GM12865 (cell line): ENCODE measurements around the gene TMEM50A.
"Not testable (repeated sequence)": the region's sequence is repeated elsewhere in the genome, so short reads cannot be mapped to it uniquely, and the experiment has no call there.

Experiments used
- DNase-seq: peaks from one replicate; pipeline ENCODE4 v3.0.0; 2010; ENCODE audit warnings: low read depth
- H3K4me3 ChIP-seq: 2 replicates; pipeline ENCODE4 v1.5.1; 2011; ENCODE audit warnings: mild to moderate bottlenecking, low read depth, low read length, control low read depth
- TF ChIP-seq, protein P1 (sequence below): IDR thresholded peaks from 2 replicates; pipeline ENCODE4 v1.5.1; 2011; ENCODE audit warnings: low read length, control low read depth, low read depth, inconsistent platforms; ENCODE audit not compliant: insufficient read depth; ENCODE audit errors: missing control alignments

Gene TMEM50A

DNA sequence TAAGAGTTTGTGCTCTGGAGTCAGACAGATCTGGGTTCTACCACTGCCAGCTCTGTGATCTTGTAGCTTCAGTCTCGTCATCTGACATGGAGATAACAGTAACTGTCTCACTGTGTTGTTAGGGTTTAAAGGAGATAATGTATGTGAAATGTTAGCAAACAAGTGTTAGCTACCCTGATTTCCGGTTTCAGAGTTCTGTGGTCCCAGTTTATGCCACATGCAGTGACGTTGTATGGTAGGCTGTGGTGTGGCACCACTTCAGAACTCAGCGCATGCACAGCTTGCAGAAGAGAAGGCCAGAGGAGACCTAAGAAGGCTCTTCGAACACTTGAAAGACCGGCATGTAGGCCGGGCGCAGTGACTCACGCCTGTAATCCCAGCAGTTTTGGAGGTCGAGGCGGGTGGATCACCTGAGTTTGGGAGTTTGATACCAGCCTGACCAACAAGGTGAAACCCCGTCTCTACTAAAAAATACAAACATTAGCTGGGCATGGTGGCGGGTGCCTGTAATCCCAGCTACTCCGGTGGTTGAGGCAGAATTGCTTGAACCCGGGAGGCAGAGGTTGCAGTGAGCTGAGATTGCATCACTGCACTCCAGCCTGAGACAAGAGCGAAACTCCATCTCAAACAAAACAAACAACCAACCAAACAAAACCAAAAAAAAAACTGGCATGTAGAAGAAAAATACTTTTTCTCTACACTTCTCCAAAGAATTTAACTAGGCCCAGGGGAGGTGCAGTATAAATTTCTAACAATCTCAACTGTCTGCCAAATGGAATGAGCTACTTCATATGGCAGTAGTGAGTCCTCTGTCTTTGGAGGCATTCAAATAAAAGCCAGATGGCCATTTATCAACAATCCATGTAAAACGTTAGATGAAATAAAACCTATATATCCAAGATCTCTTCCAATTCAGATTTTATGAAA, 10.0 kb upstream of the TMEM50A start:
- DNase-seq, H3K4me3 ChIP-seq: not testable (repeated sequence)

DNA sequence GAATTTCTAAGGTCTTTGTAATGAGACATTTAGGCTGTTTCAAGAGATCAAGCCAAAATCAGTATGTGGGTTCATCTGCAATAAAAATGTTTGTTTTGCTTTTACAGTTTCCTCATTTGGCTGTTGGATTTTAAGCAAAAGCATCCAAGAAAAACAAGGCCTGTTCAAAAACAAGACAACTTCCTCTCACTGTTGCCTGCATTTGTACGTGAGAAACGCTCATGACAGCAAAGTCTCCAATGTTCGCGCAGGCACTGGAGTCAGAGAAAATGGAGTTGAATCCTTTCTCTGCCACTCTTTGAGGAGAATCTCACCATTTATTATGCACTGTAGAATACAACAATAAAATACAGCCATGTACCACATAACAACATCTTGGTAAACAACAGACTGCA, 9.3 kb upstream of the TMEM50A start:
- H3K4me3 ChIP-seq, DNase-seq: not testable (repeated sequence)

DNA sequence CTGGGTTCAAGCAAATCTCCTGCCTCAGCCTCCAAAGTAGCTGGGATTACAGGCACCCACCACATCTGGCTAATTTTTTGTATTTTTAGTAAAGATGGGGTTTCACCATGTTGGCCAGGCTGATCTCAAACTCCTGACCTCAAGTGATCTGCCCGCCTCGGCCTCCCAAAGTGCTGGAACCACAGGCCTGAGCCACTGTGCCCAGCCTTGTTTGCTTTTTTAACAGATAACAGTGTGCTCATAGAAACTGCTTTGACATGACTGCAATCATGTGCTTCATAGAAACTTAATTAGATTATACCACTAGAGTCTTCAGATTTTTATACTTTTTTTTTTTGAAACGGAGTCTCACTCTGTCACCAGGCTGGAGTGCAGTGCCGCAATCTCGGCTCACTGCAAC, 8.8 kb upstream of the TMEM50A start:
- not testable (repeated sequence) for H3K4me3 ChIP-seq, DNase-seq

DNA sequence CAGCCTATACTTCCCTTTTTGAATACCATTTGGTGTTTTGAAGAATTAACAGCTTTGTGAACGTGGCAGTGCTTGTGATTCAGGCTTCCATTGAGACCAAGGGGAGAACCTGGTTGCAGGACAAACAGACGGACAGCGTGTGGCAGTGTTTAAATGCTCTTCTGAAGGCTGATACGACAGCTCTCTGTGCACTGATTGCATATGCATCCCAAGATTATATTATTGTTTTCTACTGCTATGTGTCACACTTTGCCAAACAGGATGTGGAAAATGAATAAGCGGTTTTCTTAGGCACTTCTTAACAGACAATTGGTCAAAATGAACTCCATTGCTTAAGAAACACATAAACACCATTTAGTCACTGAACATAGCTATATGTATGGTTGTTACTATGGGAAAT, 8.2 kb upstream of the TMEM50A start:
- H3K4me3 ChIP-seq: not testable (repeated sequence)
- peak; percentile 27 for DNase-seq

DNA sequence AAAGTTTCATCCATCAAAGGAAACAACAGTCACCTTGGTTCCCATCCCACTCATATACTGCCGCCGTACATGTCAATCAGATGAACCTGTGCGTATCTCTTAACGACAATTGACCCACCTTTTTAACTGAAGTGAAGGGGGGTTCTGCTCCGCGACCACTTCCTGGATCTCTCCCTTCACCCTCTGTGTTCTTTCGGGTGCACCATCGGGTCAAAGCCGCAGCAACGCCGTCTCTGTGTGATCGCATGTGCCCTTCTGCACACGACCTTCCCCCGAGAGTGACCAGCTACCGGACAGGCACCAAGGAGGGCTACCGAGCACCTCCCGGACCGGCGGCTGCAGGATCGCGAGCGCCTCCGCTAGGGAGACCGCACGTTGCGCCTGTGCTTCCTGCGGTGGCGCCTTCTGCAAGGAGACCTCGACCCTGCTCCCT, 1.2 kb upstream of the TMEM50A start:
- H3K4me3 ChIP-seq: peak overlapping the region; percentile 84
- peak; percentile 50 for DNase-seq
- TF ChIP-seq, protein P1, sequence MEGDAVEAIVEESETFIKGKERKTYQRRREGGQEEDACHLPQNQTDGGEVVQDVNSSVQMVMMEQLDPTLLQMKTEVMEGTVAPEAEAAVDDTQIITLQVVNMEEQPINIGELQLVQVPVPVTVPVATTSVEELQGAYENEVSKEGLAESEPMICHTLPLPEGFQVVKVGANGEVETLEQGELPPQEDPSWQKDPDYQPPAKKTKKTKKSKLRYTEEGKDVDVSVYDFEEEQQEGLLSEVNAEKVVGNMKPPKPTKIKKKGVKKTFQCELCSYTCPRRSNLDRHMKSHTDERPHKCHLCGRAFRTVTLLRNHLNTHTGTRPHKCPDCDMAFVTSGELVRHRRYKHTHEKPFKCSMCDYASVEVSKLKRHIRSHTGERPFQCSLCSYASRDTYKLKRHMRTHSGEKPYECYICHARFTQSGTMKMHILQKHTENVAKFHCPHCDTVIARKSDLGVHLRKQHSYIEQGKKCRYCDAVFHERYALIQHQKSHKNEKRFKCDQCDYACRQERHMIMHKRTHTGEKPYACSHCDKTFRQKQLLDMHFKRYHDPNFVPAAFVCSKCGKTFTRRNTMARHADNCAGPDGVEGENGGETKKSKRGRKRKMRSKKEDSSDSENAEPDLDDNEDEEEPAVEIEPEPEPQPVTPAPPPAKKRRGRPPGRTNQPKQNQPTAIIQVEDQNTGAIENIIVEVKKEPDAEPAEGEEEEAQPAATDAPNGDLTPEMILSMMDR: peak; percentile 3

DNA sequence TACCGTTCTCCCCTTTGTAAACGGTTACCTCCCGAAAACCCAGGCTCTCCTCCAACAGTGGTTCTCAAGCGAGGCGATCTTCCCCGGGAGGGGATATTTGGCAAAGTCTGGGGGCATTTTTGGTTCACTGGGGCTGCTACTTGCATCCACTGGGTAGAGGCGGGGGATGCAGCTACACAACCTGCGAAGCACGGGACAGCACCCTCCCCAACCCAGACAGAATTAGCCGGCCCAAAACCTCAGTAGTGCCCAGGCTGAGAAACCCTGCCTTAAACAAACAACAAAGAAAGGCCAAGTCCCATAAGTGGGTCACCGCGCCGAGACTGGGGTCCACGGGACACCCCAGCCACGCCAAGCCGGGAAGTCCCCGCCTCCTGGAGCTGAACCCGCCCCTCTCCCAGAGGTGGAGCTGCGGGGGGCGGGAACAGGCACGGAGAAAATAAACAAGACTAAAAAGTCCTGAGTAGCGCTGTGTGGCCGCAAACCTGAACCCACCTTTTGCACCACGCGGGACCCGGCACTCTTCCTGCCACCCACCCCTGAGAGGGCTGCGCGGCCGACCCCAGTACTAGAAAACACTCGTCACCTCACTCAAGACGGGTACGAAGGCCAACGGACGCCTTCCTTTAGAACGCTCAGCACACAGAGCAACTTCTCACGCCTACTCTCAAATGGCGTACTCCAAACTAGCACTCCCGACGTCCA, 499 bp upstream of the TMEM50A start:
- DNase-seq: peak; percentile 15

DNA sequence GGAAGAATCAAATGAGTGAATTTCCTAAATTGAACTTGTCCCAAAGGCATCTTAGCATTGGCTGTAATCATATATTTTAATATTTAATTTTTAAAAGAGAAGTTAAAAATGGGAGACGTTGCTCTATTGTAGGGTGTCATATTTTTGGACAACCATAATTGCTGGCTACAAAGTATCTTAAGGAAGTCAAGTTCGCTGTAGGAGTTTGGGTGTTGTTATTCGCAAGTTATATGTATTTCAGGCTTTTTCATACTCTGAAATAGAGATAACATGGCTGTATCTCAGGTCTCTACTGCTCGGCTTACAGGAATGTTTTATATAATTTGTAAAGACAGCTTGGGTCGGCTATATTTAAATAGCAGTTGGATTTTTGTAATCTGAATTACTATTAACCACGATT, 852 bp downstream of the TMEM50A start:
- DNase-seq: no peak
- peak overlapping the region; percentile 84 for H3K4me3 ChIP-seq
- TF ChIP-seq, protein P1: no peak

More for the DNA sequence above, 499 bp upstream of the TMEM50A start:
- H3K4me3 ChIP-seq: peak overlapping the region; percentile 57

DNA sequence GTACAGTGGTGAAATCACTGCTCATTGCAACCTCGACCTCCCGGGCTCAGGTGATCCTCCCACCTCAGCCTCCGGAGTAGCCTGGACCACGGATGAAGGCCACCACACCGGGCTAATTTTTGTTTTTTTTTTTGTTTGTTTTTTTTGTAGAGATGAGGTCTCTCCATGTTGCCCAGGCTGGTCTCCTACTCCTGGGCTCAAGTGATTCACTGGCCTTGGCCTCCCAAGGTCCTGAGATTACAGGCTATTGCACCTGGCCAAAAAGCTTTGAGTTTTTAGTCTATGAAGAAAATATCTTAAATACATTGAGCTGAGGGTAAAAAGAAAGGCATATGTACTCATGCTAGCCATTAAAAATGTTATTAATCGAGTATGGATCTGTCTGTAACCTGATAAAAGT, 3.6 kb downstream of the TMEM50A start:
- no peak overlapping the region for H3K4me3 ChIP-seq

DNA sequence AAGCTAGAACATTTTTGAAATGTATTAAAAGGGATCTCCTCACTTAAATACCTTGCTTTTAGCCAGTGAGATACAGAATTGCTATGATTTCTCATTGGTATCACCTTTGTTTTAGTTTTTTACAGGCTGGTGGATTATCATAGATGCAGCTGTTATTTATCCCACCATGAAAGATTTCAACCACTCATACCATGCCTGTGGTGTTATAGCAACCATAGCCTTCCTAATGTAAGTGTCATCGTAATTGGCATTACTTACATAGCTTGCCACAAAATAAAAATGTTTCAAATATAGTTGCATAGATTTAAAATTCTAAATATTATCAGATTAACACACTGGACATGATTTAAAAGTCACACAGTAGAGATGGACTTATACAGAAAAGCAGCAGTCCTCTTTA, 4.7 kb downstream of the TMEM50A start:
- no peak for DNase-seq
- TF ChIP-seq, protein P1: no peak
- H3K4me3 ChIP-seq: no peak overlapping the region

More for the DNA sequence above, 3.6 kb downstream of the TMEM50A start:
- TF ChIP-seq, protein P1: no peak
- DNase-seq: no peak
